GM19023 (cell line): ENCODE measurements around the gene ACAA2.
A peak's percentile ranks its signal among the peaks of the same experiment; 100 is the strongest.
"Not testable (repeated sequence)": the region's sequence is repeated elsewhere in the genome, so short reads cannot be mapped to it uniquely, and the experiment has no call there.

ENCODE experiments used
- ATAC-seq: cut with Tn5 transposase; IDR thresholded peaks from one replicate; pipeline ENCODE4 v1.9.1; 2021; ENCODE audit warnings: mild to moderate bottlenecking, moderate library complexity; ENCODE audit not compliant: unreplicated experiment

Gene ACAA2

GRCh38 chr18:49813069-49813318, 339 bp downstream of the ACAA2 start:
- ATAC-seq = peak; percentile 19

- no peak for ATAC-seq
Measured at GRCh38 chr18:49812286-49813068, 856 bp downstream of the ACAA2 start.

GRCh38 chr18:49811151-49811938, 2.0 kb downstream of the ACAA2 start:
- ATAC-seq = no peak

- not testable (repeated sequence) for ATAC-seq
Measured at GRCh38 chr18:49808553-49809191, 4.7 kb downstream of the ACAA2 start.

- no peak for ATAC-seq
Measured at GRCh38 chr18:49804096-49804495, 9.2 kb downstream of the ACAA2 start.

GRCh38 chr18:49802623-49803022, 10.7 kb downstream of the ACAA2 start:
- no peak for ATAC-seq

GRCh38 chr18:49800491-49800890, 12.8 kb downstream of the ACAA2 start:
- not testable (repeated sequence) for ATAC-seq

GRCh38 chr18:49799806-49800205, 13.5 kb downstream of the ACAA2 start:
- ATAC-seq = not testable (repeated sequence)

- no peak for ATAC-seq
Measured at GRCh38 chr18:49798001-49798400, 15.3 kb downstream of the ACAA2 start.

- ATAC-seq = no peak
Measured at GRCh38 chr18:49795612-49796552, 17.5 kb downstream of the ACAA2 start.

DNA sequence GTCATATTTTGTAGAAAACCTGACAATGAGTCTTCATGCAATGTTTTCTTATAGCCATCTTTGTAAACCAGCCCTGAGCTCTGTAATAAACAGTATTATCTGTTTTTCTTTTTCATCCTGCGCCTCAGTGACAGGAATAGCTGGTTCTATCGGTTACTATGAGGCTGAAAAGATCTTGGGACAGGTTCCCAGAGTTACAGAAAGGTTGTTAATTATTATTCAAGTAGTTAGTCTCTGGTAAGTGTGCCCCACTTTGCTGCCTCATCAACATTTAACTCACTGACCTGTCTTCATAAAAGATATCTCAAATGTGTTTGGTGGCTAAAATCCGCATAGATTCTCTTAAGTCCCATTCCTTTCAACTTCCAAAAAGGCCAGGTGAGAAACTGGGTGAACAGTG, 18.6 kb downstream of the ACAA2 start:
- no peak for ATAC-seq

DNA sequence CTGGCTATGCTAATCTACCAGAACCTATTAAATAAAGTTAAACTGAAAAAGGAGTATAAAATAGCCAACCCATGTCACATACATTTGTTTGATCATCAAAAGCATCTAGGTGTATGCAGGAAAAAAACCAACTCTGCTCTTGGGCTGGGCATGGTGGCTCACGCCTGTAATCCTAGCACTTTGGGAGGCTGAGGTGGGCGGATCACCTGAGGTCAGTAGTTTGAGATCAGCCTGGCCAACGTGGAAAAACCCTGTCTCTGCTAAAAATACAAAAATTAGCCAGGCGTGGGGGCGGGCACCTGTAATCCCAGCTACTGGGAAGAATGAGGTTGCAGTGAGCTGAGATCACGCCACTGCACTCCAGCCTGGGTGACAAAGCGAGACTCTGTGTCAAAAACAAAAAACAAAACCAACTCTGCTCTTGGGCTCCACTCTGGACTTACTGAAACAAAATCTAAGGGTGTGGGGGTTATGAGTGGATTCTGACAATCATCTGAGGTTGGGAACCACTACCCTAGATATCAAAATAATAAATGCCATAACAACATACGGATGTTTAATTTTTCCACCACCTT, 23.7 kb downstream of the ACAA2 start:
- not testable (repeated sequence) for ATAC-seq

DNA sequence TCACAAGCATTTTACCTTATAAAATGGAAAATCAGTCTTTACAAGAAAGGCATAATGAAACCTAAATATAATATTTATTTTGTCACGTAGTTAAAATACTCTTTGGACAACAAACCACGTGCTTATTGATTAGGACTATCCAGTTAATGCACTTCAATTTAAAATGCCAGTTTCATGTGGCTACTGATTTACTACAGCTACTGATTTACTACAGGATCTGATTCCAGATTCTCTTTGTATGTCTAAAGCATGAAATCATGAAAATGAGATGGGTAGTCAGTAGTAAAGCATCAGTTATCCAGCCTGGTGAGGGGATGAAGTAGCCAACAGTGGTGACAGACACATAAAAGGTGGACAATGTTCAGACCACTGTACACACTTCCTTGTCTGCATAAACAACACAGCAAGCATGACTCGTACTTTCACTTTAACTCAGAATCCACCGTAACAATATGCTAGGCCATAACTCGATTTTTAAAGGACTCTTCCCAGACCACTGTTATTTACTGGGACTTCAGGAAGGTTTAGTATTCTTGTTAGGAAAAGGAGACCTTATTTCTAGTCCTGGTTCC, 24.9 kb downstream of the ACAA2 start:
- ATAC-seq = no peak

- ATAC-seq = no peak
Measured at GRCh38 chr18:49786019-49786720, 27.2 kb downstream of the ACAA2 start.

DNA sequence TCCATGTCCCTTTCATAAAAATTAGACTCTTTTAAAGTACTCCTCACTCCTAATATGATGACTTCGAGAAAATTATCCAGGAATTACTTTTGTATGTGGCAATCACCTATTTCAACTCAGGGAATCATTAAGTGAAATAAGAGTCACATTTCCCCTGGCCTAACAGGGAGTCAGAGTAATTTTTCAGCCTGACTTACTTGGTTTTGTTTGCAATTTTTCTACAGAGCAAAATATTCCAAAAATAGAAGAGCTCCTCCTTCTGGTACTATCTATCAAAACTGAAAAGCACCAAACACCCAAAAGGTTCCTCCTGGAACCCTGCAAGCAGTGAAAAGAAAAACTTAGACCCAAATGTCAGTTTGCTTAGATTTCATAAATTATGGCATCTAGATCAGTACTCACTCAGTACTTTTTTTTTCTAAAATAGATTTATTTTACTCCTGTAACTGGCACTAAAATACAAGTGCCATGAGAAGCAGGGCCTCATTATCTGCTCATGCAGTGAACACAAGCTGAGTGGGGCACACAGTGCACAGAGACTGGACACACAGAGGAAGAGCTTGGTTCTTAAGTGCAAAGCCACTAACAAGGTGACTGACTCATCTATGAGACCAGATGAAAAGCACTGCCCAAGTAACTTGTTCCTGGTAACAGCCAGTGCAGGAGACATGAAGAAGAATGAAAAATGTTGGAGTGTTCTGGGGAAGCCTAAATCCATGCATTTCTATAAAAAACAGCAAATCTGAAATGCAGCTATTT, 28.7 kb downstream of the ACAA2 start:
- ATAC-seq = no peak

DNA sequence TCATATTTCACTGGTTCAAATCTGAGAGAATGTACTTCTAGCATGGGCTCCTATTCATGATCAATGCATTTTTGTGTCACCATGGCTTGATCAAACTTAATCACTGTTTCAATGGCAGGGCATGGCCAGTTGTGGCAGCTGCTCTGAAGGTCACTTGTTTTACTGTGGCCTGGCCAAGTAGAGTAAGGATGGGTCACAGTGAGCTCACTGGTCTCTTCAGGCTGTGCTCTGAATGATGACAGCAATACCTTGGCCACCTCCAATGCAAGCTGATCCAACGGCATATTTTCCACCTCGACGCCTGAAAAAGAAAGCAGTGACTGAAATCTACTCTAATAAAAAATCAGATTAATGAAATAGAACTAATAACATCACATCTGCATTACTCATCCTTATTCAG, 29.7 kb downstream of the ACAA2 start:
- ATAC-seq = not testable (repeated sequence)

DNA sequence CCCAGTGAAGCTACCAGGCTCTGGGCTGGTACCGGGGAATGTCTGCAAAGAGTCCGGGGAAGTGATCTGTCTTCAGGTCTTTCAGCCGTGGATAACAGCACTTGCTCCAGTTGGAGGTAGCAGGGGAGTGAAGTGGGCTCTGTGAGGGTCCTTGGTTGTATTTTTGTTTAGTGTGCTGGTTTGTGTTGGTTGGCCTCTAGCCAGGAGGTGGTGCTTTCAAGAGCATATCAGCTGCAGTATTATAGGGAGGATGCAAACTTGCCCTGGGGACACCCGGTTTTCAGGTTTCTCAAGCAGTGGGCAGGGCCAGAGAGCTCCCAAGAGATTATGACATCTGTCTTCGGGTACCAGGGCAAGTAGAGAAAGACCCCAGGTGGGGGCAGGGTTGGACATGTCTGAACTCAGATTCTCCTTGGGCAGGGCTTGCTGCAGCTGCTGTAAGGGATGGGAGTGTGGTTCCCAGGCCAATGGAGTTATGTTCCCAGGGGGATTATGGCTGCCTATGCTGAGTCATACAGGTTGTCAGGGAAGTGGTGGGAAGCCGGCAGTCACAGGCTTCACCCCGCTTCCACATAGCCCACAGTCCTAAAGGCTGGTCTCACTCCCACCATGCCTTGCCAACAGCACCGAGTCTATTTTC, 34.4 kb downstream of the ACAA2 start:
- ATAC-seq = no peak

GRCh38 chr18:49769047-49769728, 44.1 kb downstream of the ACAA2 start:
- no peak for ATAC-seq
